Measurements from ENCODE around the gene SNRPB.

DNA sequence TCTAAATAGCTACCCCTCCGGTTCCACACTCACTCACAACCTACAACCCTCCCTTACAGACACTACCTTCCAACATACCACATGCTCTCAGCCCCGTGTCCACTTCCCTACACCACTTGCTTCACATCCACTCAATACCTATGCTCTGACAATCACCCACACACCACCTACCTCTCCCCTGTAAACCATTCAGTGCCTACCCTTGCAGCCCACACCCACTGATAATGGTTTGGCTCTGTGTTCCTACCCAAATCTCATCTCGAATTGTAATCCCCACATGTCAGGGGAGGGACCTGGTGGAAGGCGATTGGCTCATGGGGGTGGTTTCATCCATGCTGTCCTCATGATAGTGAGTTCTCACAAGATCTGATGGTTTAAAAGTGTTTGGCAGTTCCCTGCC, 48.0 kb upstream of the SNRPB start:
- TF ChIP-seq ZNF768 (CRISPR knock-in tag; IDR thresholded peaks at IDR 0.05) (no peak), ZFX (CRISPR knock-in tag; IDR thresholded peaks at IDR 0.05; ENCODE audit: low read depth) (no peak), HCFC1 (IDR thresholded peaks at IDR 0.05; ENCODE audit: low read depth, low read length) (no peak), CEBPB (IDR thresholded peaks at IDR 0.05; ENCODE audit: borderline replicate concordance, low read depth, low read length) (no peak), BRF2 (CRISPR knock-in tag; IDR thresholded peaks at IDR 0.05) (no peak), ARID5B (CRISPR knock-in tag; IDR thresholded peaks at IDR 0.05) (no peak), NFKBIZ (CRISPR knock-in tag; IDR thresholded peaks at IDR 0.05) (no peak), ZNF329 (CRISPR knock-in tag; IDR thresholded peaks at IDR 0.05; ENCODE audit: low read depth) (no peak), SMC3 (IDR thresholded peaks at IDR 0.05; ENCODE audit: low read length) (no peak)
